Omental fat pad (tissue), 4 donors: Measurements from ENCODE around the gene TEX14. TPM values are rescaled to one million over a fixed set of nuclear protein-coding genes. Genes with fewer than 3 reads are reported as not detected.
A peak's percentile ranks its signal among the peaks of the same experiment; 100 is the strongest.

Experiments
- ATAC-seq: fragments of 150-250 bp; one replicate; pipeline ENCODE4 v1.9.1; 2016; ENCODE audit warnings: mild to moderate bottlenecking, moderate library complexity; ENCODE audit not compliant: low FRiP score
- DNase-seq: peaks from one replicate; pipeline ENCODE4 v3.0.0-alpha.2; 2019; ENCODE audit warnings: low spot score
- total RNA-seq, 4 donors: library from RNA; depleted of rRNA; stranded (reverse); fragments of >200 nt; gene quantifications; one replicate each; pipeline ENCODE4 v1.1.0, GENCODE V29; 2016
- TF ChIP-seq, protein P1 (sequence below), 3 donors: fragments of 450-650 bp; IDR thresholded peaks; one replicate each; pipeline ENCODE4 v1.5.1; 2016 to 2017; ENCODE audit warnings: antibody characterized with exemption in 3 of 3, mild to moderate bottlenecking in 3 of 3, moderate library complexity in 2 of 3

TEX14 gene
- total RNA-seq, 4 donors from 2014 or later = 0.19 to 1.3 (median 0.39) TPM

GRCh38 chr17:58677194-58677880 is 14.5 kb downstream of the TEX14 start:
- TF ChIP-seq, protein P1, sequence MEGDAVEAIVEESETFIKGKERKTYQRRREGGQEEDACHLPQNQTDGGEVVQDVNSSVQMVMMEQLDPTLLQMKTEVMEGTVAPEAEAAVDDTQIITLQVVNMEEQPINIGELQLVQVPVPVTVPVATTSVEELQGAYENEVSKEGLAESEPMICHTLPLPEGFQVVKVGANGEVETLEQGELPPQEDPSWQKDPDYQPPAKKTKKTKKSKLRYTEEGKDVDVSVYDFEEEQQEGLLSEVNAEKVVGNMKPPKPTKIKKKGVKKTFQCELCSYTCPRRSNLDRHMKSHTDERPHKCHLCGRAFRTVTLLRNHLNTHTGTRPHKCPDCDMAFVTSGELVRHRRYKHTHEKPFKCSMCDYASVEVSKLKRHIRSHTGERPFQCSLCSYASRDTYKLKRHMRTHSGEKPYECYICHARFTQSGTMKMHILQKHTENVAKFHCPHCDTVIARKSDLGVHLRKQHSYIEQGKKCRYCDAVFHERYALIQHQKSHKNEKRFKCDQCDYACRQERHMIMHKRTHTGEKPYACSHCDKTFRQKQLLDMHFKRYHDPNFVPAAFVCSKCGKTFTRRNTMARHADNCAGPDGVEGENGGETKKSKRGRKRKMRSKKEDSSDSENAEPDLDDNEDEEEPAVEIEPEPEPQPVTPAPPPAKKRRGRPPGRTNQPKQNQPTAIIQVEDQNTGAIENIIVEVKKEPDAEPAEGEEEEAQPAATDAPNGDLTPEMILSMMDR (IDR thresholded peaks at IDR 0.05) = no peak
- ATAC-seq = no peak

DNA sequence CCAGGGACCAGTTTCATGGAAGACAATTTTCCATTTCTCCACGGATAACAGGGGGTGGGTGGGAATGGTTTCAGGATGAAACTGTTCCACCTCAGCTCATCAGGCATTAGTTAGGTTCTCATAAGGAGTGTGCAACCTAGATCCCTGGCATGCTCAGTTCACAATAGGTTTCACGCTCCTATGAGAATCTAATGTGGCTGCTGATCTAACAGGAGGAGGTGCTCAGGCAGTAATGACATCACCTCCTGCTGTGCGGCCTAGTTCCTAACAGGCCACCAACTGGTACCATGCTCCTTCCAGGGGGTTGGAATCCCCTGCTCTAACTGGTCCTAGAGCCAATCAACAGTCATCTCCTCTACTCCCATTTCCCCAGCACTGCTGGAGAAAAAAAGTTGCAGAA is 19.9 kb downstream of the TEX14 start:
- TF ChIP-seq, protein P1 (IDR thresholded peaks at IDR 0.05) = no peak
- ATAC-seq (no peak), DNase-seq (no peak)

More at GRCh38 chr17:58677194-58677880, 14.5 kb downstream of the TEX14 start:
- DNase-seq = no peak

DNA sequence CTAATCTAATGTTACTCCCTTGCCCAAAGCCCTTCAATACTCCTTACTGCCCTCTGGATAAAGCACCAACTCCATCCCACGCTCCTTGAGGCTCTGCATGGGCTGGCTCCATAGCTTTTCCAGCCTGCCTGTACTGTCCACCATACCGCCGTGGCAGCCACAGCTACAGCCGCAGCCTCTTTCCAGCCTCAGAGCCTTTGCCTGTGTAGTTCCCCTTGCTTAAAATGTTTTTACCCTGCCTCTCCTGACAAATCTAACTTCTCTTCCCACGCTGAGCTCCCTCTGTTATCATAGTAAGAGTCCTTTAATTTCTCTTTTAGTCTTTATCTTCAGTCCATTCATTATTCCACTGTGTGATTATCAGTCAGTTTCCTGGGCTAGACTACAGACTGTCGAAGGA is 22.0 kb downstream of the TEX14 start:
- ATAC-seq (no peak), DNase-seq (no peak)
- TF ChIP-seq, protein P1 (IDR thresholded peaks at IDR 0.05) = no peak

- TF ChIP-seq, protein P1 (IDR thresholded peaks at IDR 0.05) = no peak
- no peak for ATAC-seq
- no peak for DNase-seq
Measured at GRCh38 chr17:58668598-58668935, 23.3 kb downstream of the TEX14 start.

- TF ChIP-seq, protein P1 (IDR thresholded peaks at IDR 0.05) = no peak
- ATAC-seq = no peak
- no peak for DNase-seq
Measured at GRCh38 chr17:58667934-58668597, 23.8 kb downstream of the TEX14 start.

- TF ChIP-seq, protein P1 (IDR thresholded peaks at IDR 0.05) = no peak
- DNase-seq (peak; percentile 33), ATAC-seq (peak; percentile 50)
Measured at GRCh38 chr17:58666858-58667267, 25.0 kb downstream of the TEX14 start.
